Measurements from ENCODE around the gene TBC1D5. TPM values are rescaled to one million over a fixed set of nuclear protein-coding genes. Genes with fewer than 3 reads are reported as not detected.

TBC1D5 gene
- total RNA-seq, 1 experiment from 2014 or later: 26.1 TPM

DNA sequence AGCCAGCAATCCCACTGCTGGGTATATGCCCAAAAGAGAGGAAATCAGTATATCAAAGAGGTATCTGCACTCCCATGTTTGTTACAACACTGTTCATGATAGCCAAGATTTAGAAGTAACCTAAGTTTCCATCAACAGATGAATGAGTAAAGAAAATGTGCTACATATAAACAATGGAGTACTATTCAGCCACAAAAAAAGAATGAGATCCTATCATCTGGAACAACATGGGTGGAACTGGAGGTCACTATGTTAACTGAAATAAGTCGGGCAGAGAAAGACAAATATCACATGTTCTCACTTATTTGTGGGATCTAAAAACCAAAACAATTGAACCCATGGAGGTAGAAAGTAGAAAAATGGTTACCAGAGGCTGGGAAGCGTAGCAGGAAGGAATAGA is 108.2 kb downstream of the TBC1D5 start (continued):
- TF ChIP-seq, protein P1, sequence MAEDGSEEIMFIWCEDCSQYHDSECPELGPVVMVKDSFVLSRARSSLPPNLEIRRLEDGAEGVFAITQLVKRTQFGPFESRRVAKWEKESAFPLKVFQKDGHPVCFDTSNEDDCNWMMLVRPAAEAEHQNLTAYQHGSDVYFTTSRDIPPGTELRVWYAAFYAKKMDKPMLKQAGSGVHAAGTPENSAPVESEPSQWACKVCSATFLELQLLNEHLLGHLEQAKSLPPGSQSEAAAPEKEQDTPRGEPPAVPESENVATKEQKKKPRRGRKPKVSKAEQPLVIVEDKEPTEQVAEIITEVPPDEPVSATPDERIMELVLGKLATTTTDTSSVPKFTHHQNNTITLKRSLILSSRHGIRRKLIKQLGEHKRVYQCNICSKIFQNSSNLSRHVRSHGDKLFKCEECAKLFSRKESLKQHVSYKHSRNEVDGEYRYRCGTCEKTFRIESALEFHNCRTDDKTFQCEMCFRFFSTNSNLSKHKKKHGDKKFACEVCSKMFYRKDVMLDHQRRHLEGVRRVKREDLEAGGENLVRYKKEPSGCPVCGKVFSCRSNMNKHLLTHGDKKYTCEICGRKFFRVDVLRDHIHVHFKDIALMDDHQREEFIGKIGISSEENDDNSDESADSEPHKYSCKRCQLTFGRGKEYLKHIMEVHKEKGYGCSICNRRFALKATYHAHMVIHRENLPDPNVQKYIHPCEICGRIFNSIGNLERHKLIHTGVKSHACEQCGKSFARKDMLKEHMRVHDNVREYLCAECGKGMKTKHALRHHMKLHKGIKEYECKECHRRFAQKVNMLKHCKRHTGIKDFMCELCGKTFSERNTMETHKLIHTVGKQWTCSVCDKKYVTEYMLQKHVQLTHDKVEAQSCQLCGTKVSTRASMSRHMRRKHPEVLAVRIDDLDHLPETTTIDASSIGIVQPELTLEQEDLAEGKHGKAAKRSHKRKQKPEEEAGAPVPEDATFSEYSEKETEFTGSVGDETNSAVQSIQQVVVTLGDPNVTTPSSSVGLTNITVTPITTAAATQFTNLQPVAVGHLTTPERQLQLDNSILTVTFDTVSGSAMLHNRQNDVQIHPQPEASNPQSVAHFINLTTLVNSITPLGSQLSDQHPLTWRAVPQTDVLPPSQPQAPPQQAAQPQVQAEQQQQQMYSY (CRISPR knock-in tag; IDR thresholded peaks at IDR 0.05): no peak
- TF ChIP-seq ELF4 (CRISPR knock-in tag; IDR thresholded peaks at IDR 0.05; ENCODE audit: low read depth) (no peak), FOXK1 (CRISPR knock-in tag; IDR thresholded peaks at IDR 0.05) (no peak), ZNF219 (CRISPR knock-in tag; IDR thresholded peaks at IDR 0.05; ENCODE audit: borderline replicate concordance) (no peak)

DNA sequence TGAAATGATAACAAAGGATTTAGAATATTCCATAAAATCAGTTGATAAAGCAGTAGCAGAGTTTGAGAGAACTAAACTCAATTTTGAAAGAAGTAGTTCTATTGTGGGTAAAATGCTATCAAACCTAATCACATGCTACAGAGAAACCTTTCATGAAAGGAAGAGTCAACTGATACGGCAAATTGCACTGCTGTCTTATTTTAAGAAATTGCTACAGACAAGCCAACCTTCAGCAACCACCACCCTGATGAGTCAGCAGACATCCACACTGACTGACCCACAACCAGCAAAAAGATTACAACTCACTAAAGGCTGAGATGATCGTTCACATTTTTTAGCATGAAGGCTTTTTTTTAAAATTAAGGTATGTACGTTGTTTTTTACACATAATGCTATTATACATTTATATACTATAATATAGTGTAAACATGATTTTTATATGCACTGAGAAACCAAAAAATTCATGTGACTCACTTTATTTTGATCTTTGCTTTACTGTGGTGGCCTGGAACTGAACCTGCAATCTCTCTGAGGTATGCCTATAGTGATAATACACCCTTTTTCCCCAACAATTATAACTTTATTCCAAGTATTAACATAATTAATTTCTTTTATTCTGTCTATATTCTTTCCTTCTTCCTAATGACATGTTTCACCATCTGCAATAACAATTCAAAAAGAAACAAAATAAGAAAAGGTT is 109.9 kb downstream of the TBC1D5 start:
- no peak for DNase-seq (ENCODE audit: low spot score)
- Mint-ChIP-seq H3K9me3 (peaks cover 8% of the 10 kb centered on the region), H3K36me3 (no peaks in the 10 kb centered on the region), H3K27me3 (ENCODE audit: low read depth) (no peaks in the 10 kb centered on the region), H3K4me3 (no peak overlapping the region), H3K27ac (no peak overlapping the region; the same call in 1 of the 2 replicates), H3K4me1 (peaks cover 9% of the 10 kb centered on the region)
- POLR2A ChIA-PET: no interaction called here
- CTCF ChIA-PET: interaction anchor here (1.7 kb wide), 1 partner anchor 13 kb away, joined by 7 read pairs; no protein-coding TSS in a partner anchor
- TF ChIP-seq GRHL2 (CRISPR knock-in tag; IDR thresholded peaks at IDR 0.05; ENCODE audit: insufficient replicate concordance, severe bottlenecking) (no peak), ZNF671 (CRISPR knock-in tag; IDR thresholded peaks at IDR 0.05) (no peak), MYBL2 (CRISPR knock-in tag; IDR thresholded peaks at IDR 0.05) (no peak), NFYB (CRISPR knock-in tag; conservative IDR thresholded peaks at IDR 0.05; ENCODE audit: low read depth) (no peak), NFE2L1 (CRISPR knock-in tag; IDR thresholded peaks at IDR 0.05) (no peak), SMAD4 (CRISPR knock-in tag; IDR thresholded peaks at IDR 0.05) (no peak), TCF7 (CRISPR knock-in tag; IDR thresholded peaks at IDR 0.05; ENCODE audit: low read depth) (no peak), RORB (CRISPR knock-in tag; IDR thresholded peaks at IDR 0.05) (no peak), IRF2 (CRISPR knock-in tag; IDR thresholded peaks at IDR 0.05; ENCODE audit: borderline replicate concordance, low read depth) (no peak), FOXJ3 (CRISPR knock-in tag; IDR thresholded peaks at IDR 0.05; ENCODE audit: borderline replicate concordance) (no peak)
- TF ChIP-seq, protein P2, sequence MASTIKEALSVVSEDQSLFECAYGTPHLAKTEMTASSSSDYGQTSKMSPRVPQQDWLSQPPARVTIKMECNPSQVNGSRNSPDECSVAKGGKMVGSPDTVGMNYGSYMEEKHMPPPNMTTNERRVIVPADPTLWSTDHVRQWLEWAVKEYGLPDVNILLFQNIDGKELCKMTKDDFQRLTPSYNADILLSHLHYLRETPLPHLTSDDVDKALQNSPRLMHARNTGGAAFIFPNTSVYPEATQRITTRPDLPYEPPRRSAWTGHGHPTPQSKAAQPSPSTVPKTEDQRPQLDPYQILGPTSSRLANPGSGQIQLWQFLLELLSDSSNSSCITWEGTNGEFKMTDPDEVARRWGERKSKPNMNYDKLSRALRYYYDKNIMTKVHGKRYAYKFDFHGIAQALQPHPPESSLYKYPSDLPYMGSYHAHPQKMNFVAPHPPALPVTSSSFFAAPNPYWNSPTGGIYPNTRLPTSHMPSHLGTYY (CRISPR knock-in tag; IDR thresholded peaks at IDR 0.05): no peak
- TF ChIP-seq, protein P3, sequence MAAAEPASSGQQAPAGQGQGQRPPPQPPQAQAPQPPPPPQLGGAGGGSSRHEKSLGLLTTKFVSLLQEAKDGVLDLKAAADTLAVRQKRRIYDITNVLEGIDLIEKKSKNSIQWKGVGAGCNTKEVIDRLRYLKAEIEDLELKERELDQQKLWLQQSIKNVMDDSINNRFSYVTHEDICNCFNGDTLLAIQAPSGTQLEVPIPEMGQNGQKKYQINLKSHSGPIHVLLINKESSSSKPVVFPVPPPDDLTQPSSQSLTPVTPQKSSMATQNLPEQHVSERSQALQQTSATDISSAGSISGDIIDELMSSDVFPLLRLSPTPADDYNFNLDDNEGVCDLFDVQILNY (CRISPR knock-in tag; IDR thresholded peaks at IDR 0.05): no peak
- TF ChIP-seq, protein P4, sequence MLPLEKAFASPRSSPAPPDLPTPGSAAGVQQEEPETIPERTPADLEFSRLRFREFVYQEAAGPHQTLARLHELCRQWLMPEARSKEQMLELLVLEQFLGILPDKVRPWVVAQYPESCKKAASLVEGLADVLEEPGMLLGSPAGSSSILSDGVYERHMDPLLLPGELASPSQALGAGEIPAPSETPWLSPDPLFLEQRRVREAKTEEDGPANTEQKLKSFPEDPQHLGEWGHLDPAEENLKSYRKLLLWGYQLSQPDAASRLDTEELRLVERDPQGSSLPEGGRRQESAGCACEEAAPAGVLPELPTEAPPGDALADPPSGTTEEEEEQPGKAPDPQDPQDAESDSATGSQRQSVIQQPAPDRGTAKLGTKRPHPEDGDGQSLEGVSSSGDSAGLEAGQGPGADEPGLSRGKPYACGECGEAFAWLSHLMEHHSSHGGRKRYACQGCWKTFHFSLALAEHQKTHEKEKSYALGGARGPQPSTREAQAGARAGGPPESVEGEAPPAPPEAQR (CRISPR knock-in tag; IDR thresholded peaks at IDR 0.05): no peak
- TF ChIP-seq, protein P5, sequence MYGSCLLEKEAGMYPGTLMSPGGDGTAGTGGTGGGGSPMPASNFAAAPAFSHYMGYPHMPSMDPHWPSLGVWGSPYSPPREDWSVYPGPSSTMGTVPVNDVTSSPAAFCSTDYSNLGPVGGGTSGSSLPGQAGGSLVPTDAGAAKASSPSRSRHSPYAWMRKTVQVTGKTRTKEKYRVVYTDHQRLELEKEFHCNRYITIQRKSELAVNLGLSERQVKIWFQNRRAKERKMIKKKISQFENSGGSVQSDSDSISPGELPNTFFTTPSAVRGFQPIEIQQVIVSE (CRISPR knock-in tag; IDR thresholded peaks at IDR 0.05; ENCODE audit: borderline replicate concordance): no peak
- no peak for ATAC-seq

Measured in WTC11 (cell line).